ENCODE results near the gene LIMS1.

The LIMS1 gene

GRCh38 chr2:108571286-108571685, 37.0 kb downstream of the LIMS1 start:
- TF ChIP-seq TAF1 (IDR thresholded peaks at IDR 0.05; ENCODE audit: low read depth) (no peak), CEBPB (IDR thresholded peaks at IDR 0.05) (no peak), YY1 (IDR thresholded peaks at IDR 0.05; ENCODE audit: low read depth) (no peak), ZBTB7A (IDR thresholded peaks at IDR 0.05; ENCODE audit: low read depth) (no peak), EGR1 (IDR thresholded peaks at IDR 0.05) (no peak), EP300 (IDR thresholded peaks at IDR 0.05; ENCODE audit: borderline replicate concordance) (no peak), CREB1 (IDR thresholded peaks at IDR 0.05; ENCODE audit: low read depth) (no peak), REST (IDR thresholded peaks at IDR 0.05; ENCODE audit: low read depth) (no peak), FOXM1 (IDR thresholded peaks at IDR 0.05; ENCODE audit: borderline replicate concordance, low read depth) (no peak), USF1 (IDR thresholded peaks at IDR 0.05) (no peak), NFIC (IDR thresholded peaks at IDR 0.05) (no peak), MAX (IDR thresholded peaks at IDR 0.05) (no peak), TCF12 (IDR thresholded peaks at IDR 0.05; ENCODE audit: low read depth) (no peak), RAD21 (IDR thresholded peaks at IDR 0.05; ENCODE audit: low read depth) (no peak), TEAD4 (IDR thresholded peaks at IDR 0.05) (no peak)

- TF ChIP-seq TEAD4 (IDR thresholded peaks at IDR 0.05) = no peak
- no peak for TF ChIP-seq FOXM1 (IDR thresholded peaks at IDR 0.05; ENCODE audit: borderline replicate concordance, low read depth)
- TF ChIP-seq RAD21 (IDR thresholded peaks at IDR 0.05; ENCODE audit: low read depth) = no peak
- no peak for TF ChIP-seq ZBTB7A (IDR thresholded peaks at IDR 0.05; ENCODE audit: low read depth)
- no peak for TF ChIP-seq CREB1 (IDR thresholded peaks at IDR 0.05; ENCODE audit: low read depth)
- TF ChIP-seq REST (IDR thresholded peaks at IDR 0.05; ENCODE audit: low read depth) = no peak
- no peak for TF ChIP-seq USF1 (IDR thresholded peaks at IDR 0.05)
- TF ChIP-seq MAX (IDR thresholded peaks at IDR 0.05) = no peak
- no peak for TF ChIP-seq TCF12 (IDR thresholded peaks at IDR 0.05; ENCODE audit: low read depth)
- TF ChIP-seq CEBPB (IDR thresholded peaks at IDR 0.05) = no peak
- TF ChIP-seq TAF1 (IDR thresholded peaks at IDR 0.05; ENCODE audit: low read depth) = no peak
- no peak for TF ChIP-seq EP300 (IDR thresholded peaks at IDR 0.05; ENCODE audit: borderline replicate concordance)
Measured at GRCh38 chr2:108573061-108573460, 38.8 kb downstream of the LIMS1 start.

GRCh38 chr2:108574332-108574731, 40.1 kb downstream of the LIMS1 start:
- TF ChIP-seq NFIC (IDR thresholded peaks at IDR 0.05) (no peak), RAD21 (IDR thresholded peaks at IDR 0.05; ENCODE audit: low read depth) (no peak), TAF1 (IDR thresholded peaks at IDR 0.05; ENCODE audit: low read depth) (no peak), EGR1 (IDR thresholded peaks at IDR 0.05) (no peak), CREB1 (IDR thresholded peaks at IDR 0.05; ENCODE audit: low read depth) (no peak), EP300 (IDR thresholded peaks at IDR 0.05; ENCODE audit: borderline replicate concordance) (no peak), MAX (IDR thresholded peaks at IDR 0.05) (no peak), CEBPB (IDR thresholded peaks at IDR 0.05) (no peak), TEAD4 (IDR thresholded peaks at IDR 0.05) (no peak), ZBTB7A (IDR thresholded peaks at IDR 0.05; ENCODE audit: low read depth) (no peak), REST (IDR thresholded peaks at IDR 0.05; ENCODE audit: low read depth) (no peak), USF1 (IDR thresholded peaks at IDR 0.05) (no peak), YY1 (IDR thresholded peaks at IDR 0.05; ENCODE audit: low read depth) (no peak)

Measured in Ishikawa (cell line).